ENCODE data around the gene STRBP.

STRBP gene

DNA sequence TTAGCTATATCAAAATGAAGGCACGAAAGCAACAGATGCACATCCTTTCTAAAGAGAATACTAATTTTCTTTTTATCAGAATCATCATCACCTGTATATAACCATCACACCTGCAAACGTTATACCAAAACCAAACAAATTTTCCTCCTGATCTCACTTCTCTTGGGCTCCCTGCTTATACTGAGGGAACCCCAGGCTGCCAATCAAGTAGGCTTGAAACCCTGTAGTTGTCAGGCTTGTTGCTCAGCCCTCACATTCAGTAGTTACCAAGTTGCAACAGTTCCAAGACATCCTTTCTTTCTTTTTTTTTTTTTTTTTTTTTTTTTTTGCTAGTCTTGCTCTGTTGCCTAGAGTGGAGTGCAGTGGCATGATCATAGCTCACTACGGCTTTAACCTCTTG is 12.7 kb downstream of the STRBP start:
- no peak for TF ChIP-seq POLR2AphosphoS5 (IDR thresholded peaks at IDR 0.05; ENCODE audit: low read depth)
- TF ChIP-seq, protein P1, sequence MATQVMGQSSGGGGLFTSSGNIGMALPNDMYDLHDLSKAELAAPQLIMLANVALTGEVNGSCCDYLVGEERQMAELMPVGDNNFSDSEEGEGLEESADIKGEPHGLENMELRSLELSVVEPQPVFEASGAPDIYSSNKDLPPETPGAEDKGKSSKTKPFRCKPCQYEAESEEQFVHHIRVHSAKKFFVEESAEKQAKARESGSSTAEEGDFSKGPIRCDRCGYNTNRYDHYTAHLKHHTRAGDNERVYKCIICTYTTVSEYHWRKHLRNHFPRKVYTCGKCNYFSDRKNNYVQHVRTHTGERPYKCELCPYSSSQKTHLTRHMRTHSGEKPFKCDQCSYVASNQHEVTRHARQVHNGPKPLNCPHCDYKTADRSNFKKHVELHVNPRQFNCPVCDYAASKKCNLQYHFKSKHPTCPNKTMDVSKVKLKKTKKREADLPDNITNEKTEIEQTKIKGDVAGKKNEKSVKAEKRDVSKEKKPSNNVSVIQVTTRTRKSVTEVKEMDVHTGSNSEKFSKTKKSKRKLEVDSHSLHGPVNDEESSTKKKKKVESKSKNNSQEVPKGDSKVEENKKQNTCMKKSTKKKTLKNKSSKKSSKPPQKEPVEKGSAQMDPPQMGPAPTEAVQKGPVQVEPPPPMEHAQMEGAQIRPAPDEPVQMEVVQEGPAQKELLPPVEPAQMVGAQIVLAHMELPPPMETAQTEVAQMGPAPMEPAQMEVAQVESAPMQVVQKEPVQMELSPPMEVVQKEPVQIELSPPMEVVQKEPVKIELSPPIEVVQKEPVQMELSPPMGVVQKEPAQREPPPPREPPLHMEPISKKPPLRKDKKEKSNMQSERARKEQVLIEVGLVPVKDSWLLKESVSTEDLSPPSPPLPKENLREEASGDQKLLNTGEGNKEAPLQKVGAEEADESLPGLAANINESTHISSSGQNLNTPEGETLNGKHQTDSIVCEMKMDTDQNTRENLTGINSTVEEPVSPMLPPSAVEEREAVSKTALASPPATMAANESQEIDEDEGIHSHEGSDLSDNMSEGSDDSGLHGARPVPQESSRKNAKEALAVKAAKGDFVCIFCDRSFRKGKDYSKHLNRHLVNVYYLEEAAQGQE (IDR thresholded peaks at IDR 0.05; ENCODE audit: insufficient replicate concordance, low read depth): no peak
- TF ChIP-seq GABPA (IDR thresholded peaks at IDR 0.05; ENCODE audit: low read depth): no peak
- TF ChIP-seq, protein P2, sequence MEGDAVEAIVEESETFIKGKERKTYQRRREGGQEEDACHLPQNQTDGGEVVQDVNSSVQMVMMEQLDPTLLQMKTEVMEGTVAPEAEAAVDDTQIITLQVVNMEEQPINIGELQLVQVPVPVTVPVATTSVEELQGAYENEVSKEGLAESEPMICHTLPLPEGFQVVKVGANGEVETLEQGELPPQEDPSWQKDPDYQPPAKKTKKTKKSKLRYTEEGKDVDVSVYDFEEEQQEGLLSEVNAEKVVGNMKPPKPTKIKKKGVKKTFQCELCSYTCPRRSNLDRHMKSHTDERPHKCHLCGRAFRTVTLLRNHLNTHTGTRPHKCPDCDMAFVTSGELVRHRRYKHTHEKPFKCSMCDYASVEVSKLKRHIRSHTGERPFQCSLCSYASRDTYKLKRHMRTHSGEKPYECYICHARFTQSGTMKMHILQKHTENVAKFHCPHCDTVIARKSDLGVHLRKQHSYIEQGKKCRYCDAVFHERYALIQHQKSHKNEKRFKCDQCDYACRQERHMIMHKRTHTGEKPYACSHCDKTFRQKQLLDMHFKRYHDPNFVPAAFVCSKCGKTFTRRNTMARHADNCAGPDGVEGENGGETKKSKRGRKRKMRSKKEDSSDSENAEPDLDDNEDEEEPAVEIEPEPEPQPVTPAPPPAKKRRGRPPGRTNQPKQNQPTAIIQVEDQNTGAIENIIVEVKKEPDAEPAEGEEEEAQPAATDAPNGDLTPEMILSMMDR (IDR thresholded peaks at IDR 0.05; ENCODE audit: insufficient read depth, low read length): no peak
- no peak for TF ChIP-seq SPI1 (IDR thresholded peaks at IDR 0.05; ENCODE audit: borderline replicate concordance, low read depth)
- Histone ChIP-seq H3K4me3 (replicated peaks; ENCODE audit: insufficient read depth, low read length) (no peak overlapping the region), H3K27ac (replicated peaks) (no peak overlapping the region), H3K27me3 (ENCODE audit: insufficient read depth, poor library complexity, severe bottlenecking) (no peaks in the 10 kb centered on the region)
- DNase-seq (ENCODE audit: low read depth in 1 of 2, low spot score in 1 of 2): no peak

DNA sequence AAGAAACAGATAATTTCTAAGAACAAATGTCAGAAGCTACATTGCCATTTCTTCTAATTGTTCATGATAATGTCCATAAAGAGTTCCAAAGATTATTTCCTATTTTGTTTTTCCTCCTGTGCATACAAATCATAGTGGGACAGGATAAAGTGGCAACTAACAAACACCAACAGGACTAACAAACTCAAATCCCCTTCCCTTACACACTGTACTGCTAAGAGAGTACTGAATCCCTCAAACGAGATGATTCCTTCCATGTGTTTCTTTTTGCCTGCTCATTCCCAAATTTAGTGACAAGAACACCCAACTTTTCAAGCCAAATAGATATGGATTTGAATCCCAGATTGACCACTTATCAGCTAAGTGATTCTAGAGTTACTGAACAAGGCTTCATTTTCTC is 15.2 kb downstream of the STRBP start:
- no peaks in the 10 kb centered on the region for H3K27me3 ChIP-seq (ENCODE audit: insufficient read depth, poor library complexity, severe bottlenecking)
- no peak overlapping the region for H3K4me3 ChIP-seq (replicated peaks; ENCODE audit: insufficient read depth, low read length)
- TF ChIP-seq, protein P1 (IDR thresholded peaks at IDR 0.05; ENCODE audit: insufficient replicate concordance, low read depth): no peak
- no peak for TF ChIP-seq SPI1 (IDR thresholded peaks at IDR 0.05; ENCODE audit: borderline replicate concordance, low read depth)
- no peak for TF ChIP-seq GABPA (IDR thresholded peaks at IDR 0.05; ENCODE audit: low read depth)
- TF ChIP-seq, protein P2 (IDR thresholded peaks at IDR 0.05; ENCODE audit: insufficient read depth, low read length): no peak
- H3K27ac ChIP-seq (replicated peaks): no peak overlapping the region
- DNase-seq (ENCODE audit: low read depth in 1 of 2, low spot score in 1 of 2): no peak

DNA sequence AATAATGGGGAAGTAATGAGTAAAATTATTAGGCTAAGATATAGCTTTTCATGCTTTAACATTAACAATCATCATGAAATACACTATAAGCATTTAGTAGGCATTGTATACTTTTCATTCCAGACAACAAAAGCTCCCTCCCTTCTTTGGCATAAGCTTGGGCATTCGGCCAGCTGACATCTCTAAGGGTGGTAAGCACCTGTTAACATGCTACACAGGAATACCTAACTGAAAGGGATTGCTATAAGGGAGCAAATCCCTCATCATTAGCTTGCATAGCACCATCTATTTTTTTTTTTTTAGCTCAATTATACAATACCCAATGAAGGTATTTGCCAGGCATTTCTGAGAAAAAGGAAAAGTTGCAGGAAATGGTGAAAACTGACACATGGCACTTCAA is 16.6 kb downstream of the STRBP start:
- H3K27ac ChIP-seq (replicated peaks): no peak overlapping the region
- TF ChIP-seq, protein P1 (IDR thresholded peaks at IDR 0.05; ENCODE audit: insufficient replicate concordance, low read depth): no peak
- TF ChIP-seq, protein P2 (IDR thresholded peaks at IDR 0.05; ENCODE audit: insufficient read depth, low read length): no peak
- no peak for TF ChIP-seq GABPA (IDR thresholded peaks at IDR 0.05; ENCODE audit: low read depth)
- TF ChIP-seq POLR2AphosphoS5 (IDR thresholded peaks at IDR 0.05; ENCODE audit: low read depth): no peak
- no peak for TF ChIP-seq SPI1 (IDR thresholded peaks at IDR 0.05; ENCODE audit: borderline replicate concordance, low read depth)
- no peak for DNase-seq (ENCODE audit: low read depth in 1 of 2, low spot score in 1 of 2)
- H3K27me3 ChIP-seq (ENCODE audit: insufficient read depth, poor library complexity, severe bottlenecking): no peaks in the 10 kb centered on the region
- no peak overlapping the region for H3K4me3 ChIP-seq (replicated peaks; ENCODE audit: insufficient read depth, low read length)

Measured in HL-60 (cell line).